B cell (primary cell): ENCODE data around the gene FLVCR1. TPM values are rescaled to one million over a fixed set of nuclear protein-coding genes. Genes with fewer than 3 reads are reported as not detected.

Source experiments
- ATAC-seq: fragments of 200-7000 bp; cut with Tn5 transposase; one replicate; pipeline ENCODE4 v1.10.0; 2021; ENCODE audit warnings: low read depth, mild to moderate bottlenecking, moderate number of reproducible peaks, moderate library complexity
- CTCF ChIA-PET: fragments of 350-600 bp; sonication (Branson Sonifier 250); formaldehyde crosslinking; loops from one replicate; lab custom pipeline; 2021; ENCODE audit warnings: antibody characterized with exemption, inconsistent platforms; lab: Charles Lee
- POLR2A ChIA-PET: fragments of 350-600 bp; sonication (Branson Sonifier 250); formaldehyde crosslinking; loops from one replicate; lab custom pipeline; 2021; ENCODE audit warnings: antibody characterized with exemption; lab: Charles Lee
- DNase-seq: peaks from one replicate; pipeline ENCODE4 v3.0.0; 2013
- H2AFZ ChIP-seq: 2 replicates; pipeline ENCODE4 v1.6.1; 2012; ENCODE audit warnings: mild to moderate bottlenecking, low read depth, low read length; ENCODE audit not compliant: insufficient read depth, poor library complexity, severe bottlenecking
- H3K27ac ChIP-seq, 2 donors: 1 replicate in 1 of 2; 2 replicates in 1 of 2; pipeline ENCODE4 v1.5.1; 2012 to 2013; ENCODE audit warnings: low read length in 2 of 2, mild to moderate bottlenecking in 2 of 2, moderate library complexity in 1 of 2
- H3K27me3 ChIP-seq, 4 experiments: fragments of 200-600 bp in 1 of 4; sonication (generic) in 1 of 4; replicated peaks in 1 of 4; 1 replicate in 2 of 4; 2 replicates in 2 of 4; pipeline versions ENCODE4 v1.6.1 to v1.7.0; 2013 to 2016; ENCODE audit warnings: low read length in 3 of 4, mild to moderate bottlenecking in 2 of 4, mixed read lengths in 1 of 4, moderate library complexity in 1 of 4; ENCODE audit not compliant: insufficient read depth in 4 of 4, control insufficient read depth in 3 of 4; ENCODE audit errors: control extremely low read depth in 1 of 4
- H3K36me3 ChIP-seq, 2 experiments: replicated peaks in 1 of 2; 1 replicate in 1 of 2; 2 replicates in 1 of 2; pipeline versions ENCODE4 v1.6.1 to v1.7.1; 2013; ENCODE audit warnings: low read length in 1 of 2; ENCODE audit not compliant: insufficient read depth in 2 of 2, control insufficient read depth in 1 of 2; ENCODE audit errors: control extremely low read depth in 1 of 2, extremely low read depth in 1 of 2
- H3K4me1 ChIP-seq, 2 donors: fragments of 200-600 bp in 1 of 2; sonication (generic) in 1 of 2; 1 replicate in 1 of 2; 2 replicates in 1 of 2; pipeline versions ENCODE4 v1.5.1 to v1.6.1; 2013 to 2017; ENCODE audit warnings: low read length in 2 of 2; ENCODE audit not compliant: control insufficient read depth in 2 of 2, insufficient read depth in 2 of 2
- H3K4me2 ChIP-seq: replicated peaks from 2 replicates; pipeline ENCODE3; 2012; ENCODE audit warnings: mild to moderate bottlenecking, low read depth, low read length; ENCODE audit not compliant: poor library complexity, severe bottlenecking
- H3K4me3 ChIP-seq, 5 experiments: fragments of 200-600 bp in 1 of 5; sonication (generic) in 1 of 5; 1 replicate in 3 of 5; 2 replicates in 2 of 5; pipeline versions ENCODE4 v1.5.1 to v1.7.0; 2011 to 2016; ENCODE audit warnings: low read length in 4 of 5, mild to moderate bottlenecking in 4 of 5, low read depth in 2 of 5, control low read depth in 1 of 5, moderate library complexity in 1 of 5; ENCODE audit not compliant: insufficient read depth in 1 of 5; ENCODE audit errors: control extremely low read depth in 1 of 5, extremely low read depth in 1 of 5
- H3K79me2 ChIP-seq: fragments of 200-600 bp; sonication (generic); one replicate; pipeline ENCODE4 v1.6.0; 2016; ENCODE audit warnings: low read length; ENCODE audit not compliant: control insufficient read depth, insufficient read depth
- H3K9ac ChIP-seq: fragments of 200-600 bp; sonication (generic); 2 replicates; pipeline ENCODE4 v1.6.1; 2017; ENCODE audit warnings: mild to moderate bottlenecking, low read length, moderate library complexity
- H3K9me3 ChIP-seq, 3 donors: one replicate each; pipeline versions ENCODE4 v1.6.1 to v1.7.1; 2013; ENCODE audit warnings: low read length in 2 of 3; ENCODE audit not compliant: control insufficient read depth in 2 of 3, insufficient read depth in 1 of 3; ENCODE audit errors: control extremely low read depth in 1 of 3
- H4K20me1 ChIP-seq: 2 replicates; pipeline ENCODE4 v1.6.0; 2012; ENCODE audit warnings: mild to moderate bottlenecking, low read length; ENCODE audit not compliant: insufficient read depth, control insufficient read depth, poor library complexity, severe bottlenecking
- H3K27ac Mint-ChIP-seq: one replicate; pipeline ENCODE4 v1.8.0; 2021; ENCODE audit warnings: mixed read lengths
- H3K27me3 Mint-ChIP-seq: one replicate; pipeline ENCODE4 v1.8.0; 2021; ENCODE audit warnings: mixed read lengths
- H3K4me1 Mint-ChIP-seq: one replicate; pipeline ENCODE4 v1.8.0; 2021; ENCODE audit warnings: mixed read lengths
- H3K4me3 Mint-ChIP-seq: one replicate; pipeline ENCODE4 v1.8.0; 2021; ENCODE audit warnings: mixed read lengths
- H3K9me3 Mint-ChIP-seq: one replicate; pipeline ENCODE4 v1.8.0; 2022; ENCODE audit warnings: mixed read lengths; ENCODE audit not compliant: insufficient read depth
- CTCF ChIP-seq: fragments of 200-600 bp; IDR thresholded peaks from one replicate; pipeline ENCODE4 v1.8.0; 2022; ENCODE audit warnings: antibody characterized with exemption, mild to moderate bottlenecking
- EZH2 ChIP-seq: IDR thresholded peaks from 2 replicates; pipeline ENCODE4 v1.6.1; 2012; ENCODE audit warnings: borderline replicate concordance, low read depth, mild to moderate bottlenecking, moderate library complexity, low read length; ENCODE audit not compliant: insufficient read depth, poor library complexity, severe bottlenecking
- WGBS: methylation state at CpG from one replicate; pipeline ENCODE4 v1.1.5; 2013; ENCODE audit warnings: missing lambda C conversion rate; ENCODE audit not compliant: insufficient coverage; 5-methylcytosine and 5-hydroxymethylcytosine counted together
- intact Hi-C: fragments of 100-400 bp; cut with micrococcal nuclease; formaldehyde crosslinking; loops from one replicate; pipeline ENCODE4 v1.10.0; 2022
- polyA plus RNA-seq: library from polyadenylated mRNA; depleted of rRNA; stranded (reverse); fragments of >200 nt; gene quantifications from 2 replicates; pipeline ENCODE4 v1.2.3, GENCODE V29; 2012
- total RNA-seq, 2 donors: library from RNA; stranded (reverse); fragments of 120-200 nt in 1 of 2; gene quantifications; 1 replicate in 1 of 2; 2 replicates in 1 of 2; pipeline versions ENCODE4 v1.2.3 to v1.2.4, GENCODE V29; 2013 to 2022

The FLVCR1 gene
- total and polyA plus RNA-seq, 2 donors (not counting 1 experiment from before 2014, with no cell fraction given), result 3.9 to 19.2 TPM

DNA sequence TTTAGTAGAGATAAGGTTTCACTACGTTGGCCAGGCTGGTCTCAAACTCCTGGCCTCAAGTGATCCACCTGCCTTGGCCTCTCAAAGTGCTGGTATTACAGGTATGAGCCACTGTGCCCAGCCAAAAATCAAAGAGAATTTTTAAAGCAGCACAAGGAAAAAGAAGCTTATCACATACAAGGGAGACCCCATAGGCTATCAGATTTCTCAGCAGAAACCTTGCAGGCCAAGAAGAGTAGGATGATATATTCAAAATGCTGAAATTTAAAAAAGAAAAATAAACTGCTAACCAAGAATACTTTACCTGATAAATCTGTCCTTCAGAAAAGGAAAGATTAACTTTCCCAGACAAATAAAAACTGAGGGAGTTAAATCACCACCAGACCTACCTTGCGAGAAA, 43.2 kb downstream of the FLVCR1 start:
- TF ChIP-seq EZH2 (no peak), CTCF (no peak)
- Mint-ChIP-seq H3K4me3 (no peak overlapping the region), H3K9me3 (peaks cover 18% of the 10 kb centered on the region), H3K27me3 (no peaks in the 10 kb centered on the region), H3K27ac (no peak overlapping the region), H3K4me1 (no peaks in the 10 kb centered on the region)
- peaks cover 5 to 25% (median 24%) of the 10 kb centered on the region in 3 donors for H3K9me3 ChIP-seq
- no peak overlapping the region for H2AFZ ChIP-seq
- no peaks in the 10 kb centered on the region for H3K4me1 ChIP-seq
- no peaks in the 10 kb centered on the region for H3K79me2 ChIP-seq
- CTCF ChIA-PET, result no interaction called here
- no peak overlapping the region for H3K4me2 ChIP-seq
- H3K27ac ChIP-seq, result no peak overlapping the region
- H3K9ac ChIP-seq, result no peak overlapping the region
- POLR2A ChIA-PET, result no interaction called here
- ATAC-seq (no peak), DNase-seq (no peak)
- H3K27me3 ChIP-seq, result no peaks in the 10 kb centered on the region
- H3K4me3 ChIP-seq, result no peak overlapping the region
- peaks cover 5% of the 10 kb centered on the region in 2 experiments for H3K36me3 ChIP-seq
- intact Hi-C loops, result no loop called here
- no CpG with 5 or more reads among the region's 2 CpGs for WGBS
- H4K20me1 ChIP-seq, result no peaks in the 10 kb centered on the region

DNA sequence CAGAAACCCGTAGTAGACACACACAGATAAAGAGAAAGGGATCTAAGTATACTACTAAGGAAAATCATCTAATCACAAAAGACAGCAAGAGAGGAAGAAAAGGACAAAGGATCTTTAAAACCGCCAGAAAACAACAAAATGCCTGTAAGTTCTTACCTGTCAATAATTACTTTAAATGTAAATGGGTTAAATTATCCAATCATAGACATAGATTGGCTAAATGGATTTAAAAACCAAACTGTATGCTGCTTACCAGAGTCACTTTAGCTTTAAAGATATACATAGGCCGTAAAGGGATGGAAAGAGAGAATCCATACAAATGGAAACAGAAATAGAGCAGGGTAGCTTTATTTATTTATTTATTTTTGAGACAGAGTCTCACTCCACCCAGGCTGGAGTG, 44.0 kb downstream of the FLVCR1 start:
- no peak overlapping the region for H3K27ac Mint-ChIP-seq
- POLR2A ChIA-PET, result no interaction called here
- H3K4me3 ChIP-seq, result no peak overlapping the region

More for the DNA sequence above, 44.0 kb downstream of the FLVCR1 start:
- no peak for TF ChIP-seq CTCF
- TF ChIP-seq EZH2, result no peak
- no peak overlapping the region for H3K27ac ChIP-seq
- H3K9ac ChIP-seq, result no peak overlapping the region
- peaks cover 18% of the 10 kb centered on the region for H3K9me3 Mint-ChIP-seq
- peaks cover 5 to 25% (median 24%) of the 10 kb centered on the region in 3 donors for H3K9me3 ChIP-seq
- no peak overlapping the region for H2AFZ ChIP-seq
- no peaks in the 10 kb centered on the region for H3K79me2 ChIP-seq
- intact Hi-C loops, result no loop called here
- no peaks in the 10 kb centered on the region for H4K20me1 ChIP-seq
- no peaks in the 10 kb centered on the region for H3K27me3 Mint-ChIP-seq
- no peaks in the 10 kb centered on the region for H3K4me1 ChIP-seq
- H3K36me3 ChIP-seq, result peaks cover 3 to 5% of the 10 kb centered on the region in 2 experiments
- no peak for ATAC-seq
- no peaks in the 10 kb centered on the region for H3K27me3 ChIP-seq
- H3K4me3 Mint-ChIP-seq, result no peak overlapping the region
- CTCF ChIA-PET, result no interaction called here
- no peak for DNase-seq
- no peaks in the 10 kb centered on the region for H3K4me1 Mint-ChIP-seq
- no CpG with 5 or more reads among the region's 3 CpGs for WGBS
- no peak overlapping the region for H3K4me2 ChIP-seq
